Astrocyte (in vitro differentiated cells and primary cell): ENCODE results near the gene LSM14B.

Experiments
- EZH2 ChIP-seq: IDR thresholded peaks from 2 replicates; pipeline ENCODE4 v1.6.1; 2012; ENCODE audit warnings: mild to moderate bottlenecking, low read length, inconsistent platforms; ENCODE audit not compliant: insufficient read depth
- TF ChIP-seq, protein P1 (sequence below): IDR thresholded peaks from 2 replicates; pipeline ENCODE4 v1.5.1; 2011; ENCODE audit warnings: low read depth, mild to moderate bottlenecking, inconsistent platforms, low read length, moderate library complexity; ENCODE audit not compliant: insufficient read depth

DNA sequence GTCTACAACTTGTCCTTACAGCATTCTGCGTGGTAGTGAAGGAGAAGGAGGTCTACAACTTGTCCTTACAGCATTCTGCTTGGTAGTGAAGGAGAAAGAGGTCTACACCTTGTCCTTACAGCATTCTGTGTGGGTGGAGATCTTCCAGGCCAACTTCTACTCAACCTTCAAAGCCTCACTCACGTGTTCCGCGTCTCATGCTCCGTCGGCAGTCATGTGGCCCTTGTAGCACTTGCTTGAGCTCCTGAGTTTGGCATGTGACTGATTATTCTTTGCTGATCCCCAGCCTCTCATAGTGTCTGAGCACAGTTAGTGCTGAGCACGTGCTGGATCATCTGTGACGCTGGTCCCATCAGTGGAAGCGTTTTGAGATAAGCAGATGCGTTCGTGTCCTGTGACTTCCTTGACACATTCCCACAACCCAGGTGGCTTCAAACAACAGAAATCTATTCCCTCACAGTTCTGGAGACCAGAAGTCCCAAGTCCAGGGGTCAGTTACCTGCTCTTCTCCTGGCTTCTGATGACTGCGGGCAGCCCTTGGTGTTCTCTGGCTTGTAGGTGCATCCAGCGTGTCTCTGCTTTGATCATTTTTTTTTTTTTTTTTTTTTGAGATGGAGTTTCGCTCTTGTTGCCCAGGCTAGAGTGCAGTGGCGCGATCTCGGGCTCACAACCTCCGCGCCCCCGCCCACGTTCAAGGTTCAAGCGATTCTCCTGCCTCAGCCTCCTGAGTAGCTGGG lies 23.9 kb downstream of the LSM14B start:
- TF ChIP-seq, protein P1, sequence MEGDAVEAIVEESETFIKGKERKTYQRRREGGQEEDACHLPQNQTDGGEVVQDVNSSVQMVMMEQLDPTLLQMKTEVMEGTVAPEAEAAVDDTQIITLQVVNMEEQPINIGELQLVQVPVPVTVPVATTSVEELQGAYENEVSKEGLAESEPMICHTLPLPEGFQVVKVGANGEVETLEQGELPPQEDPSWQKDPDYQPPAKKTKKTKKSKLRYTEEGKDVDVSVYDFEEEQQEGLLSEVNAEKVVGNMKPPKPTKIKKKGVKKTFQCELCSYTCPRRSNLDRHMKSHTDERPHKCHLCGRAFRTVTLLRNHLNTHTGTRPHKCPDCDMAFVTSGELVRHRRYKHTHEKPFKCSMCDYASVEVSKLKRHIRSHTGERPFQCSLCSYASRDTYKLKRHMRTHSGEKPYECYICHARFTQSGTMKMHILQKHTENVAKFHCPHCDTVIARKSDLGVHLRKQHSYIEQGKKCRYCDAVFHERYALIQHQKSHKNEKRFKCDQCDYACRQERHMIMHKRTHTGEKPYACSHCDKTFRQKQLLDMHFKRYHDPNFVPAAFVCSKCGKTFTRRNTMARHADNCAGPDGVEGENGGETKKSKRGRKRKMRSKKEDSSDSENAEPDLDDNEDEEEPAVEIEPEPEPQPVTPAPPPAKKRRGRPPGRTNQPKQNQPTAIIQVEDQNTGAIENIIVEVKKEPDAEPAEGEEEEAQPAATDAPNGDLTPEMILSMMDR: no peak
- TF ChIP-seq EZH2: no peak
